Keratinocyte (primary cell): ENCODE data around the gene CASTOR1.

Experiments
- CTCF ChIP-seq, 3 experiments: IDR thresholded peaks in 1 of 3; conservative IDR thresholded peaks in 1 of 3; optimal IDR thresholded peaks in 1 of 3; 2 replicates in 2 of 3; 3 replicates in 1 of 3; pipeline versions ENCODE3 to v1.5.1; 2011; ENCODE audit warnings: low read length in 3 of 3, mild to moderate bottlenecking in 3 of 3, moderate library complexity in 2 of 3, control low read depth in 1 of 3, inconsistent platforms in 1 of 3; ENCODE audit not compliant: insufficient read depth in 2 of 3; ENCODE audit errors: extremely low read depth in 1 of 3
- EZH2 ChIP-seq: IDR thresholded peaks from one replicate; pipeline ENCODE4 v1.6.1; 2012; ENCODE audit warnings: inconsistent platforms, mild to moderate bottlenecking, low read length, moderate library complexity

DNA sequence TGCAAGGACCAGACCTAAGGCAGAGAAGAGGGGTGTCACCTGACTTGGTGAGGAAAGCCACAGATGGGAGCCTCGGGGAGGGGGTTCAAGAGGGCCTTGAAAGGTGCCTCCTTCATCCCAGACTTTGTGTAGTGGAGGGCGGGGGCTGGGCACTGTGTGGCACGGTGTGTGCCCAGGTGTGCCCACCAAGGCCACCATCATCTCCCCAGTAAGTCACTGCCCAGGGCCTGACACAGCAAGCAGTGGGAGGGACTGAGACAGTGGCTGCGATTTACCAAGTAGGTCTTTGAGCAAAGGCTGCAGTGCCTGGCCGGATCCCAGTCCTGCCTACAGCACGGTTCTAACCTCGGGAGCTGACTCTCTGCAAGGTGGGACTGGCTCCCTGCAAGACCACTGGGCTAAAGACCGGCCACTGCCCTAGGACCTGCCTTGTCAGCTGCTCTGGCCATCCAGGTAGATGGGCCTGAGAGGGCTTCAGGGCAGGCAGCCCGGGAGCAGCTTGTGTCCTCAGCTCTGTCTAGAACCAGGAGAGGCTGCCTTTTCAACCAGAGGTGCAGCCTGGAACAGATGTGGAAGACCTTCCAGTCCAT is 24.1 kb downstream of the CASTOR1 start:
- TF ChIP-seq CTCF (optimal IDR thresholded peaks at IDR 0.05 in 1 of 3, IDR thresholded peaks at IDR 0.05 in 1 of 3, conservative IDR thresholded peaks at IDR 0.05 in 1 of 3; ENCODE audit: extremely low read depth in 1 of 3, insufficient read depth in 2 of 3, low read length in 3 of 3) (no peak), EZH2 (no peak)
